GM12872 (cell line): ENCODE measurements around the gene ITIH5.

Experiments
- CTCF ChIP-seq: IDR thresholded peaks from 3 replicates; pipeline ENCODE4 v1.5.1; 2011; ENCODE audit warnings: low read depth, mild to moderate bottlenecking, low read length, moderate library complexity; ENCODE audit not compliant: insufficient read depth

ITIH5 gene

GRCh38 chr10:7666253-7667023 lies at the start of gene ITIH5:
ITIH5 (minus strand) TSS chr10:7666966; CDS start chr10:7666892, 74 bp downstream.
- TF ChIP-seq CTCF: no peak

- no peak for TF ChIP-seq CTCF
These were observed 48.7 kb upstream of the ITIH5 start for GRCh38 chr10:7715515-7715914.

GRCh38 chr10:7710446-7710845 lies 43.7 kb upstream of the ITIH5 start:
- TF ChIP-seq CTCF: no peak

DNA sequence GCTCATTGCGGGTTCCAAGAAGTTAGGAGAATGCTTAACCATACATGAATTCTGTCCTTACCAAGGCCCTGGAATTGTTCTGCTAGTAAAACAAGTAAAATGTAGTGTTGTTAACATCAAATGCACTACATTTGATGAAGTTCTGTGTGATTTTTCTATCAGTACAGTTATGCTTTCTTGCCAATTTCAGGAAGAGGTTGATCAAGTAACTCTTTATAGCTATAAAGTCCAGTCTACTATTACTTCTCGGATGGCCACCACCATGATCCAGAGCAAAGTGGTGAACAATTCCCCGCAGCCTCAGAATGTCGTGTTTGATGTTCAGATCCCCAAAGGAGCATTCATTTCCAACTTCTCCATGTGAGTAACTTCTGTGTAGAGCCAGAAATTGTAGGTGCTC lies 42.1 kb upstream of the ITIH5 start:
- TF ChIP-seq CTCF: no peak

DNA sequence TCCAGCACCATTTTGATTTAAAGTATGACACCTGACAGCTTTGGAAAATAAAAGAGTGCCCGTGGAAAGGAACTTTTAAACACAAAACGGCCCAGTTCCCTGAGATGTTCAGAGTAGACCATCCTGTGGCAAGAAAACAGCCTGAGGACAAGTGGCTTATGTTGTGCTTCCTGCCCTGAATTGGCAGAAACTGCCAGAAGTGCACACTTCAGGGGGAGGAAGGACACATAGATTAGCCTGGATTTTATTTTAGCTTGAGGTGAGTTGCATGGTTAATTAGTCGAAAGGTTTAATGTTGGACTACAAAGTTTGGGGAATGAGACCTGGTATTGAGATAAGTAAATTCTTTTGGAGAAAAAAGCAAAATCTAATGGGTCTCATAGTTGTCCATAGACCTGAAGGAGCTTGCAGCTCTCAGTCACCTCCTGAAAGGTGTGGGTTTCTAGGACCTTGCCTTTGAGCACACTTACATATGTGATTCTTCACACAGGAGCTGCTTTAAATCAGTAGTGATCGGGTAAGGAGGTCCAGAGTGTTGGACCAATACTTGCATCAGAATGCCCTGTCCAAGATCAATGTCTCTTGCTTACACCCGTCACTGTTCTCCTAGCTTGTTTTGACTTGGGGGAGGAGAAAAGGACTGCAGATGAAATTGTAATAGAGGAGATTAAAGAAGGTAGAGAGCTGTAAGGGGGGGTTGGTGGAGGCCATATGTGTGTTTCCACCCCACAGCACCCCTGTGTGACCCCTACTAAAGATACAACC lies 41.3 kb upstream of the ITIH5 start:
- no peak for TF ChIP-seq CTCF

DNA sequence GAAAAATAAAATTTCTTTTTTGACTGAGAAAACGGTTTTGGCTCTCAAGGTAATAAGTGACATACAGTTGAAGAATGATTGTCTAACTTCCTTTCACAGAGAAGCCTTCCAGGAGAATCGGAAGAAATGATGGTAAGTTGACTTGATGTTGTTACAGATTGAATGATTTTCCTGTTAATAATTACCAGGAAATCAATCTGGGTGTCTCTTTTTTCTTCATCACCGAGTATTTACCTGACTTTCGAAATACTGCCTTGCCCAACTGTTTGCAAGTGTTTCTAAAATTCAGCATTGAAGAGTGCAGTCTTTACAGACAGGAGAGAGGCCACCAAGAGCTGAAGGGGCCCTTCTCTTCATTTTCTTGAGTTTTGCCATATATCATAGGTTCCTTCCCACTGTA lies 40.3 kb upstream of the ITIH5 start:
- TF ChIP-seq CTCF: no peak

DNA sequence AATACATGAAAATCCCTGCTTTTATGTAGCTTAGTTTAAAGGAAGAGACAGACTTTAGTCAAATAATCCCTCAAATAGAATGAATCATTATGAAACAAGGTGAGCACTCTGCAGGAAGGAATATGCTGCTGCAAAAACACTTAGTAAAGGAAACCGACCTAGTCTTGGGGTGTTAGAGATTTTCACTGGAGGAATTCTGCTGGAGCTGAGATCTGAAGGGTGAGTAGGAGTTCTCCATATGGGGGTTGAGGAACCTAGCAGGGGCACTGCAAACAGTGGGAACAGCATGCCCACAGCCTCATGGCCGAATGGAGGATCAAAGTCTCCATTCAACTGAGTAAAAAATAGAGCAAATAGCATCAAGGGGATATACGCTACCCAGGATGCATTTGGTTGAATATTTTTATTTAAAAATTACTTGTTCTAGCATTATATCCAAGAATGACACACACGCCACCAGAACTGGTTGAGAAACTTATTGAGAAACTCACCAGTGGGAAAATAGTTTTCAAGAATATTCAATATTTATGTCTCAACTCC lies 39.8 kb upstream of the ITIH5 start:
- no peak for TF ChIP-seq CTCF
